OCI-LY1 (cell line): Measurements from ENCODE around the gene EFHD1.

ENCODE experiments used
- H2AFZ ChIP-seq: fragments of 200-600 bp; sonication (generic), shearing (Covaris generic); 2 replicates; pipeline ENCODE4 v1.6.0; 2014; ENCODE audit warnings: antibody characterized with exemption, mild to moderate bottlenecking, low read length
- H3F3A ChIP-seq: fragments of 200-600 bp; sonication (generic), shearing (Covaris generic); 2 replicates; pipeline ENCODE4 v1.6.0; 2014; ENCODE audit warnings: mild to moderate bottlenecking, antibody characterized with exemption, low read length, moderate library complexity; ENCODE audit not compliant: insufficient read depth
- H3K27ac ChIP-seq: fragments of 200-600 bp; sonication (generic); 2 replicates; pipeline ENCODE4 v1.5.1; 2014; ENCODE audit warnings: low read length, mixed run types, mild to moderate bottlenecking, low read depth; ENCODE audit not compliant: poor library complexity, severe bottlenecking
- H3K27me3 ChIP-seq: fragments of 200-600 bp; sonication (generic); 2 replicates; pipeline ENCODE4 v1.6.0; 2014; ENCODE audit warnings: antibody characterized with exemption, mild to moderate bottlenecking, low read length, moderate library complexity; ENCODE audit not compliant: insufficient read depth
- H3K36me3 ChIP-seq: fragments of 200-600 bp; sonication (generic); 2 replicates; pipeline ENCODE4 v1.6.1; 2014; ENCODE audit warnings: mild to moderate bottlenecking, antibody characterized with exemption, low read length, moderate library complexity, mixed read lengths; ENCODE audit not compliant: insufficient read depth
- H3K4me1 ChIP-seq: fragments of 200-600 bp; sonication (generic); 2 replicates; pipeline ENCODE4 v1.5.1; 2014; ENCODE audit warnings: mild to moderate bottlenecking, low read length, moderate library complexity; ENCODE audit not compliant: insufficient read depth, severe bottlenecking
- H3K4me2 ChIP-seq: fragments of 200-600 bp; sonication (generic), shearing (Covaris generic); 2 replicates; pipeline ENCODE4 v1.6.1; 2014; ENCODE audit warnings: low read length
- H3K4me3 ChIP-seq: fragments of 200-600 bp; sonication (generic); 2 replicates; pipeline ENCODE4 v1.5.1; 2014; ENCODE audit warnings: low read length, low read depth, mild to moderate bottlenecking, mixed read lengths; ENCODE audit not compliant: poor library complexity, severe bottlenecking
- H3K79me2 ChIP-seq: fragments of 200-600 bp; shearing (Covaris generic); 2 replicates; pipeline ENCODE4 v1.6.1; 2016; ENCODE audit warnings: mixed run types, low read length, mixed read lengths; ENCODE audit not compliant: insufficient read depth
- H3K9ac ChIP-seq: fragments of 200-600 bp; sonication (generic), shearing (Covaris generic); 2 replicates; pipeline ENCODE4 v1.6.1; 2014; ENCODE audit warnings: mild to moderate bottlenecking, low read length, mixed read lengths
- H3K9me2 ChIP-seq: fragments of 200-600 bp; sonication (generic), shearing (Covaris generic); 2 replicates; pipeline ENCODE4 v1.6.1; 2014; ENCODE audit warnings: low read depth, mild to moderate bottlenecking, low read length, mixed read lengths
- H3K9me3 ChIP-seq: fragments of 200-600 bp; shearing (Covaris generic); 2 replicates; pipeline ENCODE4 v1.6.1; 2014; ENCODE audit warnings: low read length, mixed read lengths
- H4K20me1 ChIP-seq: fragments of 200-600 bp; sonication (generic), shearing (Covaris generic); 2 replicates; pipeline ENCODE4 v1.6.0; 2016; ENCODE audit warnings: mild to moderate bottlenecking, low read length; ENCODE audit not compliant: insufficient read depth
- CTCF ChIP-seq: fragments of 200-600 bp; sonication (generic), shearing (Covaris generic); IDR thresholded peaks from 2 replicates; pipeline ENCODE4 v1.5.1; 2017; ENCODE audit warnings: mild to moderate bottlenecking, antibody characterized with exemption, low read length, moderate library complexity, mixed read lengths
- EZH2 ChIP-seq: fragments of 200-600 bp; sonication (generic), shearing (Covaris generic); IDR thresholded peaks from 2 replicates; pipeline ENCODE4 v1.8.0; 2017; ENCODE audit warnings: borderline replicate concordance, mixed run types, mild to moderate bottlenecking, antibody characterized with exemption, low read length, moderate library complexity, mixed read lengths

Gene EFHD1

GRCh38 chr2:232675381-232675780, 42.0 kb downstream of the EFHD1 start:
- Histone ChIP-seq H3K36me3 (no peaks in the 10 kb centered on the region), H3K79me2 (no peaks in the 10 kb centered on the region), H3F3A (no peaks in the 10 kb centered on the region), H3K9ac (no peak overlapping the region), H3K4me2 (no peak overlapping the region), H3K27me3 (peaks cover 9% of the 10 kb centered on the region; the same call in 1 of the 2 replicates), H3K9me2 (no peaks in the 10 kb centered on the region), H3K4me3 (no peak overlapping the region), H3K9me3 (no peaks in the 10 kb centered on the region), H4K20me1 (no peaks in the 10 kb centered on the region), H3K4me1 (no peaks in the 10 kb centered on the region), H2AFZ (no peak overlapping the region), H3K27ac (no peak overlapping the region)
- TF ChIP-seq CTCF: no peak
- TF ChIP-seq EZH2: no peak

GRCh38 chr2:232680006-232680405, 46.6 kb downstream of the EFHD1 start:
- no peaks in the 10 kb centered on the region for H3K36me3 ChIP-seq
- no peak overlapping the region for H3K4me3 ChIP-seq
- no peak overlapping the region for H3K4me2 ChIP-seq
- H3K9me2 ChIP-seq: no peaks in the 10 kb centered on the region
- H2AFZ ChIP-seq: no peak overlapping the region
- H3K9me3 ChIP-seq: no peaks in the 10 kb centered on the region
- H3F3A ChIP-seq: no peaks in the 10 kb centered on the region
- no peak overlapping the region for H3K9ac ChIP-seq
- H3K27ac ChIP-seq: no peak overlapping the region
- no peaks in the 10 kb centered on the region for H3K27me3 ChIP-seq
- TF ChIP-seq EZH2 (no peak), CTCF (no peak)
- no peaks in the 10 kb centered on the region for H3K4me1 ChIP-seq
- no peaks in the 10 kb centered on the region for H3K79me2 ChIP-seq
- no peaks in the 10 kb centered on the region for H4K20me1 ChIP-seq

- Histone ChIP-seq H3K4me3 (no peak overlapping the region), H2AFZ (no peak overlapping the region), H3K4me2 (no peak overlapping the region), H3K27me3 (no peaks in the 10 kb centered on the region; the same call in 1 of the 2 replicates), H3K79me2 (no peaks in the 10 kb centered on the region), H3K9me2 (no peaks in the 10 kb centered on the region), H3K9me3 (no peaks in the 10 kb centered on the region), H3K27ac (no peak overlapping the region), H4K20me1 (no peaks in the 10 kb centered on the region), H3F3A (no peaks in the 10 kb centered on the region), H3K4me1 (no peaks in the 10 kb centered on the region), H3K9ac (no peak overlapping the region), H3K36me3 (no peaks in the 10 kb centered on the region)
- no peak for TF ChIP-seq EZH2
- TF ChIP-seq CTCF: no peak
Observed at GRCh38 chr2:232681527-232681926, 48.1 kb downstream of the EFHD1 start.
